ENCODE data around the gene SPG7. TPM values are rescaled to one million over a fixed set of nuclear protein-coding genes. Genes with fewer than 3 reads are reported as not detected.

Gene SPG7
- total RNA-seq, 4 donors from 2014 or later = 68.6 to 125 (median 74.8) TPM

DNA sequence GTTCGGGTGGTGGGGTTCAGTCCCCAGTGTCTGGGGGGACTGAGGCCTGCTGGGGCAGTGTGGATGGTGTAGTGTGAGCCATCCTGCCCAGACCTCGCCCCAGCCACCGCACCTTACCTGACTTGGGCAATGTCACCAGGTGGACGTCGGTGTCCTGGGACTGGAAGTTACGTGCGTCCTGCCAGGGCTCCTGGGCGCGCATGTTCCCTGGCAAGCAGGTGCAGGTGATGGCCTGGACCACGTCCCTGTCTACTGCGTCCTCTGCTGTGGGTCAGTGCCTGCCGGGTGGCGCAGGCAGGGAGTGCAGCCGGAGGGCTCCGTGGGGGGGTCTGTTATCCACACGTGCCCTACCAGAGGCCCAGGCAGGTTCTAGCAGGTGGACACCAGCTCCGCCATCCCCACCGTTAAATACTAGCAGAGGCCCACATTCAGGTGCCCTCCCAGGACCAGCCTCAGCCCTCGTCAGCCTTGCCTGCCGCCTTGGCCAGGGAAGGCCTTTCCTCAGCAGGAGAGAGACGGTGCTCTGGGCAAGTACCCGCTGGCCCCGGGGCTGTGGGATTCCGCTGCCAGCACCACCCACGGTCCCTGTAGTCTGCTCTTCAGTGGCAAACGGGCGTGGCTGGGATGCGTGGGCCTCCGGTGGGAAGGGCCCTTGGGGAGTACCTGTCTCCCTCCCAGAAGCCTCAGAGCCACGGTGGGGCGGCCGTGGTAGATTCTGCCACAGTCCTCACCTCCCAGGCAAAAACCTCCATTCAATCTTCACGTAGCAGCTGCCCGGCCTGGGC is 97.2 kb downstream of the SPG7 start:
- TF ChIP-seq, protein P1, sequence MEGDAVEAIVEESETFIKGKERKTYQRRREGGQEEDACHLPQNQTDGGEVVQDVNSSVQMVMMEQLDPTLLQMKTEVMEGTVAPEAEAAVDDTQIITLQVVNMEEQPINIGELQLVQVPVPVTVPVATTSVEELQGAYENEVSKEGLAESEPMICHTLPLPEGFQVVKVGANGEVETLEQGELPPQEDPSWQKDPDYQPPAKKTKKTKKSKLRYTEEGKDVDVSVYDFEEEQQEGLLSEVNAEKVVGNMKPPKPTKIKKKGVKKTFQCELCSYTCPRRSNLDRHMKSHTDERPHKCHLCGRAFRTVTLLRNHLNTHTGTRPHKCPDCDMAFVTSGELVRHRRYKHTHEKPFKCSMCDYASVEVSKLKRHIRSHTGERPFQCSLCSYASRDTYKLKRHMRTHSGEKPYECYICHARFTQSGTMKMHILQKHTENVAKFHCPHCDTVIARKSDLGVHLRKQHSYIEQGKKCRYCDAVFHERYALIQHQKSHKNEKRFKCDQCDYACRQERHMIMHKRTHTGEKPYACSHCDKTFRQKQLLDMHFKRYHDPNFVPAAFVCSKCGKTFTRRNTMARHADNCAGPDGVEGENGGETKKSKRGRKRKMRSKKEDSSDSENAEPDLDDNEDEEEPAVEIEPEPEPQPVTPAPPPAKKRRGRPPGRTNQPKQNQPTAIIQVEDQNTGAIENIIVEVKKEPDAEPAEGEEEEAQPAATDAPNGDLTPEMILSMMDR (IDR thresholded peaks at IDR 0.05) = no peak
- no peak for ATAC-seq (ENCODE audit: low FRiP score)
- no peak for DNase-seq (ENCODE audit: low spot score)

DNA sequence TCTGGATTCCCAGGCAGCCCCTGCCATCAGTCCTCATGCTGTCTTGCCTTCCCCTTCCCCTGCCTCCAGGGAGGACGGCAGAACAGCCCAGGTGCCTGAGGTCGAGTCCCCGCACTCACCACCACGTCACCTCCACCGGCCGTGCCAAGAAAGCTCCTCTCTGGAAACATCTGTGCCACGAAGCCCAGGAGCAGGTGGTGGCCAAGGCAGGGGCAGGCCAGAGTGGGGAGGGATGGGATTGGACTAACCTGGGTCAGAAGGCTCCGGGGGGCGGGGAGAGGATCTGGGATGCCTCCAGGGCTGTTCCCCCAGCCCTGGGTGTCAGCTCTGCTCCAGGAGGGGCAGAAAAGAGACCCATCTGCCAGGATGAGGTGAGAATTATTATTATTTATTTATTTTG is 97.8 kb downstream of the SPG7 start:
- TF ChIP-seq, protein P1 (IDR thresholded peaks at IDR 0.05) = no peak
- ATAC-seq (ENCODE audit: low FRiP score) (no peak), DNase-seq (ENCODE audit: low spot score) (no peak)

Small RNAs within 50 kb of the gene (small RNA-seq; reads per million reads assigned to genes)
- gene SNORD68 = not detected

Other genes with a start within 250 kb of the SPG7 start
- 100 to 1,000 TPM in 1 of 4 donors, 10 to 100 TPM in 3; 49.8 to 114 (median 82.2) TPM for gene ANKRD11, start 17.8 kb upstream of the SPG7 start, total RNA-seq
- 1,000 to 10,000 TPM; 4,137 to 5,837 (median 4,637) TPM for gene RPL13, start 52.3 kb downstream of the SPG7 start, total RNA-seq
- 1 to 10 TPM in 2 of 4 donors, under 1 TPM in 1, not detected in 1; 0.19 to 2.4 (median 1.1) TPM for gene CPNE7, start 67.4 kb downstream of the SPG7 start, total RNA-seq
- 1 to 10 TPM in 1 of 4 donors, not detected in 3; 1.1 TPM for gene DPEP1, start 105.2 kb downstream of the SPG7 start, total RNA-seq
- 10 to 100 TPM; 45.7 to 78.1 (median 67.7) TPM for gene CHMP1A, start 149.3 kb downstream of the SPG7 start, total RNA-seq
- gene SPATA33, start 149.4 kb downstream of the SPG7 start, total RNA-seq = 1 to 10 TPM; 1.8 to 7.1 (median 4.3) TPM
- 10 to 100 TPM; 32.1 to 46.8 (median 38.3) TPM for gene CDK10, start 178.3 kb downstream of the SPG7 start, total RNA-seq
- 10 to 100 TPM in 2 of 4 donors, 1 to 10 TPM in 2; 8.1 to 28.0 (median 17.3) TPM for gene SPATA2L, start 193.3 kb downstream of the SPG7 start, total RNA-seq
- 1 to 10 TPM; 5.8 to 9.5 (median 7.8) TPM for gene VPS9D1, start 212.5 kb downstream of the SPG7 start, total RNA-seq
- gene ZNF276, start 213.1 kb downstream of the SPG7 start, total RNA-seq = 10 to 100 TPM; 20.2 to 45.6 (median 36.6) TPM